ENCODE data around the gene ATXN7. TPM values are rescaled to one million over a fixed set of nuclear protein-coding genes. Genes with fewer than 3 reads are reported as not detected.

Gene ATXN7
- total RNA-seq, 1 experiment from 2014 or later: 27.5 TPM

DNA sequence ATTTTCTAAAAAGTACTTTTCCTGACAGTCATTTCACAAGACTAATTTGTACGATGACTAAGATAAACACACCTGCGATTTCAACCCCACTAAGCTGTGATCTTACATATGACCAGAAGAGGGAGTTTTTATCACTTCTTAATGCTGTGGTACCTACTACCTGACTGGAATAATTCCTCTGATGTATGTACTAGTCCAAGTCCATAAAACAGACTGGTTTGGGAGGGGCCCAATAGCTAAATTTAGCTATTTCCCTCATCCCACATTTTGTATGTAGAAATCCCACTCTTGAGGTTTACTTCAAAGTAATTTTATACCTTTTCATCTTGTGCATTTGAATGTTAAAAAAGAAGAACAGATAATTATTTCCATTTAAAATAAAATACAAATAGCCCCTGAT lies 98.2 kb downstream of the ATXN7 start:
- peaks cover 4% of the 10 kb centered on the region; the same call in 1 of the 2 replicates for H4K20me1 ChIP-seq (ENCODE audit: insufficient read depth)

More for the DNA sequence above, 98.2 kb downstream of the ATXN7 start:
- Histone ChIP-seq H3K36me3 (ENCODE audit: control insufficient read depth in 1 of 2, insufficient read depth in 2 of 2, low read length in 2 of 2) (no peaks in the 10 kb centered on the region), H3K4me2 (ENCODE audit: low read length) (no peak overlapping the region), H3K9me2 (ENCODE audit: insufficient read depth) (no peaks in the 10 kb centered on the region), H2AFZ (ENCODE audit: low read depth, low read length, poor library complexity, severe bottlenecking) (no peak overlapping the region), H3K79me2 (ENCODE audit: insufficient read depth, low read length) (peaks cover 59% of the 10 kb centered on the region), H3K4me1 (ENCODE audit: control insufficient read depth in 1 of 2, insufficient read depth in 2 of 2, low read length in 2 of 2) (peaks cover 0 to 12% of the 10 kb centered on the region in 2 experiments; a peak in 3 of 4 replicates), H3K4me3 (replicated peaks in 1 of 2; ENCODE audit: low read depth in 1 of 2, low read length in 2 of 2) (no peak overlapping the region), H3K27ac (ENCODE audit: low read depth, low read length) (no peak overlapping the region), H3K9ac (ENCODE audit: low read length) (no peak overlapping the region), H3K27me3 (ENCODE audit: insufficient read depth, low read length) (no peaks in the 10 kb centered on the region), H3K9me3 (ENCODE audit: control insufficient read depth in 1 of 2, insufficient read depth in 1 of 2, low read depth in 1 of 2, low read length in 2 of 2) (no peaks in the 10 kb centered on the region)
- POLR2A ChIA-PET: no interaction called here
- CTCF ChIA-PET: interaction anchor here (1.0 to 1.3 kb wide), 3 partner anchors 10 to 16 kb away, joined by 3 to 4 read pairs (median 3); no protein-coding TSS in a partner anchor
- DNase-seq (ENCODE audit: low read depth, low spot score): peak; percentile 39
- RAD21 ChIA-PET (ENCODE audit: low non-redundant PET in 1 of 2, low total read pairs in 2 of 2, uncharacterized antibody in 2 of 2, unreplicated experiment in 2 of 2): no interaction called here
- no TSS peak for BruUV-seq (replicated peaks)
- ATAC-seq: peak; percentile 84
- intact Hi-C loops (cut with micrococcal nuclease): loop anchor here (1.0 kb wide), 1 partner anchor 31 kb away; no protein-coding TSS in a partner anchor
- TF ChIP-seq YY1 (IDR thresholded peaks at IDR 0.05; ENCODE audit: extremely low read depth, insufficient replicate concordance, low read depth, low read length): no peak
- TF ChIP-seq SIN3A (IDR thresholded peaks at IDR 0.05; ENCODE audit: low read depth): no peak
- no peak for TF ChIP-seq ZFX (IDR thresholded peaks at IDR 0.05)
- no peak for TF ChIP-seq JUND (IDR thresholded peaks at IDR 0.05)
- TF ChIP-seq EZH2phosphoT487 (IDR thresholded peaks at IDR 0.05; ENCODE audit: borderline replicate concordance): no peak
- TF ChIP-seq, protein P1, sequence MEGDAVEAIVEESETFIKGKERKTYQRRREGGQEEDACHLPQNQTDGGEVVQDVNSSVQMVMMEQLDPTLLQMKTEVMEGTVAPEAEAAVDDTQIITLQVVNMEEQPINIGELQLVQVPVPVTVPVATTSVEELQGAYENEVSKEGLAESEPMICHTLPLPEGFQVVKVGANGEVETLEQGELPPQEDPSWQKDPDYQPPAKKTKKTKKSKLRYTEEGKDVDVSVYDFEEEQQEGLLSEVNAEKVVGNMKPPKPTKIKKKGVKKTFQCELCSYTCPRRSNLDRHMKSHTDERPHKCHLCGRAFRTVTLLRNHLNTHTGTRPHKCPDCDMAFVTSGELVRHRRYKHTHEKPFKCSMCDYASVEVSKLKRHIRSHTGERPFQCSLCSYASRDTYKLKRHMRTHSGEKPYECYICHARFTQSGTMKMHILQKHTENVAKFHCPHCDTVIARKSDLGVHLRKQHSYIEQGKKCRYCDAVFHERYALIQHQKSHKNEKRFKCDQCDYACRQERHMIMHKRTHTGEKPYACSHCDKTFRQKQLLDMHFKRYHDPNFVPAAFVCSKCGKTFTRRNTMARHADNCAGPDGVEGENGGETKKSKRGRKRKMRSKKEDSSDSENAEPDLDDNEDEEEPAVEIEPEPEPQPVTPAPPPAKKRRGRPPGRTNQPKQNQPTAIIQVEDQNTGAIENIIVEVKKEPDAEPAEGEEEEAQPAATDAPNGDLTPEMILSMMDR (IDR thresholded peaks at IDR 0.05 in 2 of 3, conservative IDR thresholded peaks at IDR 0.05 in 1 of 3; ENCODE audit: borderline replicate concordance in 1 of 3, insufficient read depth in 1 of 3, low read depth in 2 of 3, low read length in 2 of 3): peak; percentile 35 to 55 (median 51); a peak in 5 of 6 replicates
- no peak for TF ChIP-seq SRF (IDR thresholded peaks at IDR 0.05; ENCODE audit: low read depth)
- TF ChIP-seq CEBPB (IDR thresholded peaks at IDR 0.05; ENCODE audit: low read depth): no peak
- TF ChIP-seq RAD21 (IDR thresholded peaks at IDR 0.05; ENCODE audit: low read depth): peak; percentile 44
- no peak for TF ChIP-seq REST (IDR thresholded peaks at IDR 0.05; ENCODE audit: low read depth)

Measured in HCT116 (cell line).